Glutamatergic neuron (in vitro differentiated cells): ENCODE results near the gene CALN1. TPM values are rescaled to one million over a fixed set of nuclear protein-coding genes. Genes with fewer than 3 reads are reported as not detected.

Experiments
- DNase-seq: peaks from one replicate; pipeline ENCODE4 v3.0.0; 2022
- H3K27ac Mint-ChIP-seq: one replicate; pipeline ENCODE4 v1.8.0; 2020; ENCODE audit warnings: mild to moderate bottlenecking, mixed read lengths, inconsistent platforms; ENCODE audit not compliant: unreplicated experiment
- H3K27me3 Mint-ChIP-seq: one replicate; pipeline ENCODE4 v1.8.0; 2020; ENCODE audit warnings: mild to moderate bottlenecking, moderate library complexity, mixed read lengths, inconsistent platforms; ENCODE audit not compliant: unreplicated experiment
- H3K36me3 Mint-ChIP-seq: one replicate; pipeline ENCODE4 v1.8.0; 2020; ENCODE audit warnings: mild to moderate bottlenecking, mixed read lengths, inconsistent platforms; ENCODE audit not compliant: unreplicated experiment
- H3K4me1 Mint-ChIP-seq: one replicate; pipeline ENCODE4 v1.8.0; 2020; ENCODE audit warnings: mild to moderate bottlenecking, low read depth, mixed read lengths, inconsistent platforms; ENCODE audit not compliant: unreplicated experiment
- H3K4me3 Mint-ChIP-seq: one replicate; pipeline ENCODE4 v1.8.0; 2020; ENCODE audit warnings: mild to moderate bottlenecking, mixed read lengths, inconsistent platforms; ENCODE audit not compliant: unreplicated experiment
- H3K9me3 Mint-ChIP-seq: one replicate; pipeline ENCODE4 v1.8.0; 2020; ENCODE audit warnings: mild to moderate bottlenecking, moderate library complexity, mixed read lengths, inconsistent platforms; ENCODE audit not compliant: unreplicated experiment
- CTCF ChIP-seq: fragments of 200-600 bp; sonication (generic); IDR thresholded peaks from one replicate; pipeline ENCODE4 v1.5.0; 2021; ENCODE audit not compliant: partially characterized antibody, unreplicated experiment
- total RNA-seq: library from RNA; stranded (reverse); fragmentation: NEBNext Ultra II Directional; extraction: Animal tissue kit (Norgen Biotek cat#: 25700); gene quantifications from one replicate; pipeline ENCODE4 v1.2.1, GENCODE V29; 2021; ENCODE audit not compliant: unreplicated experiment

CALN1 gene
- total RNA-seq, 1 donor from 2014 or later: 3.5 TPM

- Mint-ChIP-seq H3K4me1 (no peaks in the 10 kb centered on the region), H3K9me3 (peaks cover 2% of the 10 kb centered on the region), H3K36me3 (no peaks in the 10 kb centered on the region), H3K4me3 (no peak overlapping the region), H3K27me3 (no peaks in the 10 kb centered on the region), H3K27ac (no peak overlapping the region)
- no peak for TF ChIP-seq CTCF
- no peak for DNase-seq
Measured at GRCh38 chr7:72118366-72118765, 293.8 kb downstream of the CALN1 start.

- Mint-ChIP-seq H3K36me3 (peaks cover 4% of the 10 kb centered on the region), H3K4me3 (no peak overlapping the region), H3K4me1 (peaks cover 7% of the 10 kb centered on the region), H3K27me3 (no peaks in the 10 kb centered on the region), H3K27ac (no peak overlapping the region), H3K9me3 (no peaks in the 10 kb centered on the region)
- TF ChIP-seq CTCF: no peak
- DNase-seq: no peak
Measured at GRCh38 chr7:72114129-72114528, 298.0 kb downstream of the CALN1 start.

GRCh38 chr7:72112992-72113391, 299.1 kb downstream of the CALN1 start:
- Mint-ChIP-seq H3K36me3 (peaks cover 13% of the 10 kb centered on the region), H3K4me3 (no peak overlapping the region), H3K27me3 (no peaks in the 10 kb centered on the region), H3K9me3 (peaks cover 5% of the 10 kb centered on the region), H3K27ac (no peak overlapping the region), H3K4me1 (peaks cover 7% of the 10 kb centered on the region)
- DNase-seq: no peak
- TF ChIP-seq CTCF: no peak

- Mint-ChIP-seq H3K36me3 (peaks cover 15% of the 10 kb centered on the region), H3K27ac (no peak overlapping the region), H3K4me3 (no peak overlapping the region), H3K9me3 (peaks cover 5% of the 10 kb centered on the region), H3K4me1 (peaks cover 7% of the 10 kb centered on the region), H3K27me3 (no peaks in the 10 kb centered on the region)
- no peak for TF ChIP-seq CTCF
- DNase-seq: no peak
Measured at GRCh38 chr7:72112530-72112929, 299.6 kb downstream of the CALN1 start.

GRCh38 chr7:72111086-72111485, 301.1 kb downstream of the CALN1 start:
- H3K4me3 Mint-ChIP-seq: no peak overlapping the region

More at GRCh38 chr7:72111086-72111485, 301.1 kb downstream of the CALN1 start:
- no peak for TF ChIP-seq CTCF
- Mint-ChIP-seq H3K9me3 (peaks cover 5% of the 10 kb centered on the region), H3K27me3 (no peaks in the 10 kb centered on the region), H3K27ac (no peak overlapping the region), H3K4me1 (peaks cover 7% of the 10 kb centered on the region), H3K36me3 (peaks cover 15% of the 10 kb centered on the region)
- no peak for DNase-seq
